Mesenchymal stem cell (in vitro differentiated cells and primary cell): ENCODE measurements around the gene BSND.
A peak's percentile ranks its signal among the peaks of the same experiment; 100 is the strongest.

Source experiments
- DNase-seq: peaks from one replicate; pipeline ENCODE4 v3.0.0-alpha.2; 2013
- H2AFZ ChIP-seq: one replicate; pipeline ENCODE4 v1.6.1; 2013; ENCODE audit warnings: low read depth, mild to moderate bottlenecking, control low read depth, inconsistent platforms, low read length, moderate library complexity
- H2AK5ac ChIP-seq: 2 replicates; pipeline ENCODE4 v1.6.1; 2013; ENCODE audit warnings: low read length, moderate library complexity, mild to moderate bottlenecking, inconsistent platforms; ENCODE audit not compliant: severe bottlenecking
- H2BK120ac ChIP-seq: one replicate; pipeline ENCODE4 v1.6.1; 2013; ENCODE audit warnings: low read depth, mild to moderate bottlenecking, inconsistent platforms, low read length, moderate library complexity
- H2BK12ac ChIP-seq, 2 experiments: one replicate each; pipeline ENCODE4 v1.6.1; 2013; ENCODE audit warnings: inconsistent platforms in 2 of 2, low read length in 2 of 2, mild to moderate bottlenecking in 2 of 2, moderate library complexity in 2 of 2, control low read depth in 1 of 2
- H2BK15ac ChIP-seq: one replicate; pipeline ENCODE4 v1.6.1; 2013; ENCODE audit warnings: mild to moderate bottlenecking, low read depth, inconsistent platforms; ENCODE audit not compliant: poor library complexity, severe bottlenecking
- H2BK5ac ChIP-seq: 2 replicates; pipeline ENCODE4 v1.6.1; 2013; ENCODE audit warnings: low read depth, mild to moderate bottlenecking, low read length, control low read depth, inconsistent platforms; ENCODE audit not compliant: poor library complexity, severe bottlenecking
- H3K14ac ChIP-seq, 2 experiments: one replicate each; pipeline ENCODE4 v1.6.1; 2013; ENCODE audit warnings: inconsistent platforms in 2 of 2, low read length in 2 of 2, control low read depth in 1 of 2, mild to moderate bottlenecking in 1 of 2, moderate library complexity in 1 of 2
- H3K18ac ChIP-seq, 2 experiments: one replicate each; pipeline ENCODE4 v1.6.1; 2013; ENCODE audit warnings: inconsistent platforms in 2 of 2, low read length in 2 of 2, control low read depth in 1 of 2, low read depth in 1 of 2, mild to moderate bottlenecking in 1 of 2
- H3K23ac ChIP-seq, 2 experiments: one replicate each; pipeline ENCODE4 v1.6.1; 2013; ENCODE audit warnings: inconsistent platforms in 2 of 2, low read length in 2 of 2, mild to moderate bottlenecking in 2 of 2, moderate library complexity in 2 of 2, control low read depth in 1 of 2
- H3K27ac ChIP-seq: 2 replicates; pipeline ENCODE4 v1.5.1; 2013; ENCODE audit warnings: mild to moderate bottlenecking, moderate library complexity, low read length, control low read depth, inconsistent platforms; ENCODE audit not compliant: poor library complexity, severe bottlenecking
- H3K27me3 ChIP-seq, 2 experiments: 2 replicates each; pipeline versions ENCODE4 v1.6.1 to v1.7.0; 2013; ENCODE audit warnings: low read length in 2 of 2, mild to moderate bottlenecking in 2 of 2, moderate library complexity in 2 of 2, control low read depth in 1 of 2, inconsistent platforms in 1 of 2; ENCODE audit not compliant: control insufficient read depth in 1 of 2, insufficient read depth in 1 of 2
- H3K36me3 ChIP-seq, 2 experiments: 2 replicates each; pipeline versions ENCODE4 v1.6.1 to v1.7.0; 2013; ENCODE audit warnings: low read length in 2 of 2, control low read depth in 1 of 2, inconsistent platforms in 1 of 2, low read depth in 1 of 2, mild to moderate bottlenecking in 1 of 2; ENCODE audit not compliant: insufficient read depth in 2 of 2, control insufficient read depth in 1 of 2
- H3K4ac ChIP-seq, 2 experiments: one replicate each; pipeline ENCODE4 v1.6.1; 2013; ENCODE audit warnings: inconsistent platforms in 2 of 2, low read length in 2 of 2, mild to moderate bottlenecking in 2 of 2, moderate library complexity in 2 of 2, control low read depth in 1 of 2, low read depth in 1 of 2
- H3K4me1 ChIP-seq: 2 replicates; pipeline ENCODE4 v1.6.1; 2013; ENCODE audit warnings: low read depth, low read length, control low read depth; ENCODE audit not compliant: control insufficient read depth, insufficient read depth
- H3K4me2 ChIP-seq: 2 replicates; pipeline ENCODE4 v1.6.1; 2013; ENCODE audit warnings: low read length, mild to moderate bottlenecking, inconsistent platforms; ENCODE audit not compliant: poor library complexity, severe bottlenecking
- H3K4me3 ChIP-seq, 2 experiments: 2 replicates each; pipeline versions ENCODE4 v1.5.1 to v1.7.0; 2013; ENCODE audit warnings: low read length in 2 of 2, mild to moderate bottlenecking in 2 of 2, control low read depth in 1 of 2, low read depth in 1 of 2; ENCODE audit not compliant: insufficient read depth in 1 of 2
- H3K79me1 ChIP-seq: replicated peaks from 2 replicates; pipeline ENCODE4 v1.6.1; 2013; ENCODE audit warnings: mild to moderate bottlenecking, control low read depth, low read length, inconsistent platforms; ENCODE audit not compliant: poor library complexity, severe bottlenecking
- H3K9ac ChIP-seq: 2 replicates; pipeline ENCODE4 v1.7.0; 2013; ENCODE audit warnings: mild to moderate bottlenecking, low read length, moderate library complexity
- H3K9me3 ChIP-seq: 2 replicates; pipeline ENCODE4 v1.7.0; 2013; ENCODE audit warnings: mild to moderate bottlenecking, low read length; ENCODE audit not compliant: control insufficient read depth
- H4K8ac ChIP-seq: one replicate; pipeline ENCODE4 v1.6.1; 2013; ENCODE audit warnings: inconsistent platforms, mild to moderate bottlenecking, low read length, moderate library complexity
- H4K91ac ChIP-seq: one replicate; pipeline ENCODE4 v1.6.1; 2013; ENCODE audit warnings: mild to moderate bottlenecking, low read length, inconsistent platforms
- WGBS: methylation state at CpG from one replicate; pipeline ENCODE4 v1.1.7; 2013; ENCODE audit warnings: mixed read lengths; 5-methylcytosine and 5-hydroxymethylcytosine counted together

BSND gene

GRCh38 chr1:55012661-55013060 is 13.9 kb downstream of the BSND start:
- Histone ChIP-seq H3K36me3 (no peaks in the 10 kb centered on the region), H2AK5ac (no peak overlapping the region), H2AFZ (no peak overlapping the region), H2BK15ac (no peak overlapping the region), H4K91ac (no peak overlapping the region), H2BK12ac (no peak overlapping the region), H3K14ac (no peak overlapping the region), H3K9me3 (no peaks in the 10 kb centered on the region), H3K9ac (no peak overlapping the region), H3K27me3 (peaks cover 0 to 50% of the 10 kb centered on the region in 2 experiments), H2BK120ac (no peak overlapping the region), H3K4me1 (peaks cover 18% of the 10 kb centered on the region), H3K23ac (no peak overlapping the region), H3K4me3 (no peak overlapping the region), H3K4ac (no peak overlapping the region), H2BK5ac (no peak overlapping the region), H3K4me2 (no peak overlapping the region), H3K18ac (no peak overlapping the region), H3K27ac (no peak overlapping the region), H3K79me1 (no peaks in the 10 kb centered on the region), H4K8ac (no peak overlapping the region)
- 57% methylated on average over 1 of the region's 1 CpG for WGBS
- no peak for DNase-seq

- Histone ChIP-seq H3K4me3 (no peak overlapping the region), H2BK5ac (no peak overlapping the region), H3K9ac (no peak overlapping the region), H2AFZ (no peak overlapping the region), H3K27me3 (peaks cover 0 to 67% of the 10 kb centered on the region in 2 experiments), H2BK12ac (no peak overlapping the region), H3K4ac (no peak overlapping the region), H3K27ac (no peak overlapping the region), H3K23ac (no peak overlapping the region), H3K18ac (no peak overlapping the region), H4K8ac (no peak overlapping the region), H3K36me3 (no peaks in the 10 kb centered on the region), H2BK120ac (no peak overlapping the region), H3K79me1 (no peaks in the 10 kb centered on the region), H3K9me3 (no peaks in the 10 kb centered on the region), H4K91ac (no peak overlapping the region), H3K14ac (no peak overlapping the region), H3K4me1 (peaks cover 16% of the 10 kb centered on the region), H2AK5ac (no peak overlapping the region), H2BK15ac (no peak overlapping the region), H3K4me2 (no peak overlapping the region)
- no peak for DNase-seq
- WGBS = 88% methylated on average over 4 of the region's 5 CpGs
Measured at GRCh38 chr1:55015123-55015522, 16.4 kb downstream of the BSND start.

GRCh38 chr1:55015731-55016620 is 17.2 kb downstream of the BSND start:
- no peak overlapping the region for H2BK120ac ChIP-seq
- H2AK5ac ChIP-seq = peak overlapping the region; percentile 35
- no peak overlapping the region for H3K23ac ChIP-seq
- H2BK12ac ChIP-seq = no peak overlapping the region
- DNase-seq = no peak
- no peak overlapping the region for H3K4me2 ChIP-seq
- H2AFZ ChIP-seq = no peak overlapping the region
- H3K14ac ChIP-seq = no peak overlapping the region
- no peak overlapping the region for H3K4me3 ChIP-seq
- no peak overlapping the region for H3K9ac ChIP-seq
- no peaks in the 10 kb centered on the region for H3K9me3 ChIP-seq
- no peaks in the 10 kb centered on the region for H3K36me3 ChIP-seq
- H4K8ac ChIP-seq = no peak overlapping the region
- H2BK5ac ChIP-seq = no peak overlapping the region
- no peak overlapping the region for H3K4ac ChIP-seq
- H3K27ac ChIP-seq = no peak overlapping the region
- H2BK15ac ChIP-seq = no peak overlapping the region
- no peak overlapping the region for H4K91ac ChIP-seq
- peaks cover 0 to 72% of the 10 kb centered on the region in 2 experiments for H3K27me3 ChIP-seq
- no peak overlapping the region for H3K18ac ChIP-seq
- no peaks in the 10 kb centered on the region for H3K79me1 ChIP-seq
- WGBS = 70% methylated on average over 12 of the region's 12 CpGs
- H3K4me1 ChIP-seq = peaks cover 16% of the 10 kb centered on the region

DNA sequence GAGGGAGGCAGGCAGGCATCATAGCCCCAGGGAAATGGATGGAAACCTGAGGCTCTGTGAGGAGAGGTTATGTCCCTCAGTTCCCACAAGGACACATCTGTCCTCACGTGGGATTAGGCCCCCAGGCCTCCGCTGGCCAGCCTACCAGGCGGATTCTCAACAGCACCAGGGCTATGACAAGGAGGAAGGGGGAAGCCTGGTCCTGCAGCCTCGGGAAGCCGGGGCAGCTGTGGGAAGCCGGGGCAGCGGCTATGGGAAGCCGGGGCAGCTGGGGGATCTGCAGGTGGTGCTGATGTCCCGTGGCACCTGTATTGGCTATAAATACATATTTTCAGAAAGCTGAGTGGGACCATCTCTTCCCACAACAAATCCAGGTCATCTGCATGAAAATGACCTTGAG is 19.7 kb downstream of the BSND start:
- Histone ChIP-seq H2BK5ac (no peak overlapping the region), H3K18ac (no peak overlapping the region), H2AFZ (no peak overlapping the region), H3K36me3 (no peaks in the 10 kb centered on the region), H3K4ac (no peak overlapping the region), H3K27ac (no peak overlapping the region), H3K9me3 (no peaks in the 10 kb centered on the region), H3K4me3 (no peak overlapping the region), H3K79me1 (no peaks in the 10 kb centered on the region), H4K8ac (no peak overlapping the region), H2BK12ac (peak overlapping the region in 1 of 2 experiments; percentile 17), H3K14ac (no peak overlapping the region), H3K23ac (peak overlapping the region in 1 of 2 experiments; percentile 68), H3K27me3 (peaks cover 0 to 59% of the 10 kb centered on the region in 2 experiments), H3K4me1 (peaks cover 18% of the 10 kb centered on the region), H4K91ac (no peak overlapping the region), H3K9ac (no peak overlapping the region), H2AK5ac (no peak overlapping the region), H2BK15ac (no peak overlapping the region), H2BK120ac (no peak overlapping the region), H3K4me2 (no peak overlapping the region)
- DNase-seq = no peak
- 83% methylated on average over 5 of the region's 9 CpGs for WGBS
